NCI-H82 treated with DMSO at 0.1 percent for 48 hours (cell line): ENCODE data around the gene COL20A1.

Experiments used
- DNase-seq: peaks from one replicate; lab custom pipeline; 2025; ENCODE audit not compliant: unreplicated experiment; lab: John Stamatoyannopoulos, UW

COL20A1 gene

GRCh38 chr20:63306673-63307537 lies 13.9 kb downstream of the COL20A1 start:
- no peak for DNase-seq

- DNase-seq, result no peak
Measured at GRCh38 chr20:63307538-63308217, 14.7 kb downstream of the COL20A1 start.

GRCh38 chr20:63308218-63308911 lies 15.4 kb downstream of the COL20A1 start:
- DNase-seq, result no peak

GRCh38 chr20:63309261-63310071 lies 16.5 kb downstream of the COL20A1 start:
- DNase-seq, result no peak

GRCh38 chr20:63310265-63310991 lies 17.4 kb downstream of the COL20A1 start:
- no peak for DNase-seq

- no peak for DNase-seq
Measured at GRCh38 chr20:63311186-63311832, 18.3 kb downstream of the COL20A1 start.

- no peak for DNase-seq
Measured at GRCh38 chr20:63311833-63312243, 18.9 kb downstream of the COL20A1 start.

- no peak for DNase-seq
Measured at GRCh38 chr20:63312273-63312672, 19.3 kb downstream of the COL20A1 start.

- DNase-seq, result no peak
Measured at GRCh38 chr20:63312690-63313348, 19.8 kb downstream of the COL20A1 start.

GRCh38 chr20:63313349-63314014 lies 20.5 kb downstream of the COL20A1 start:
- no peak for DNase-seq

- no peak for DNase-seq
Measured at GRCh38 chr20:63314015-63314471, 21.1 kb downstream of the COL20A1 start.

GRCh38 chr20:63314566-63315239 lies 21.7 kb downstream of the COL20A1 start:
- DNase-seq, result no peak

- no peak for DNase-seq
Measured at GRCh38 chr20:63315240-63315689, 22.3 kb downstream of the COL20A1 start.

- DNase-seq, result no peak
Measured at GRCh38 chr20:63315731-63316491, 22.9 kb downstream of the COL20A1 start.

GRCh38 chr20:63316502-63316921 lies 23.5 kb downstream of the COL20A1 start:
- DNase-seq, result no peak

- no peak for DNase-seq
Measured at GRCh38 chr20:63317061-63317460, 24.1 kb downstream of the COL20A1 start.
